GM19455 (cell line): ENCODE data around the gene CD99.

ENCODE experiments used
- ATAC-seq: cut with Tn5 transposase; IDR thresholded peaks from one replicate; pipeline ENCODE4 v1.9.1; 2021; ENCODE audit not compliant: unreplicated experiment

Gene CD99, protein sequence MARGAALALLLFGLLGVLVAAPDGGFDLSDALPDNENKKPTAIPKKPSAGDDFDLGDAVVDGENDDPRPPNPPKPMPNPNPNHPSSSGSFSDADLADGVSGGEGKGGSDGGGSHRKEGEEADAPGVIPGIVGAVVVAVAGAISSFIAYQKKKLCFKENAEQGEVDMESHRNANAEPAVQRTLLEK

DNA sequence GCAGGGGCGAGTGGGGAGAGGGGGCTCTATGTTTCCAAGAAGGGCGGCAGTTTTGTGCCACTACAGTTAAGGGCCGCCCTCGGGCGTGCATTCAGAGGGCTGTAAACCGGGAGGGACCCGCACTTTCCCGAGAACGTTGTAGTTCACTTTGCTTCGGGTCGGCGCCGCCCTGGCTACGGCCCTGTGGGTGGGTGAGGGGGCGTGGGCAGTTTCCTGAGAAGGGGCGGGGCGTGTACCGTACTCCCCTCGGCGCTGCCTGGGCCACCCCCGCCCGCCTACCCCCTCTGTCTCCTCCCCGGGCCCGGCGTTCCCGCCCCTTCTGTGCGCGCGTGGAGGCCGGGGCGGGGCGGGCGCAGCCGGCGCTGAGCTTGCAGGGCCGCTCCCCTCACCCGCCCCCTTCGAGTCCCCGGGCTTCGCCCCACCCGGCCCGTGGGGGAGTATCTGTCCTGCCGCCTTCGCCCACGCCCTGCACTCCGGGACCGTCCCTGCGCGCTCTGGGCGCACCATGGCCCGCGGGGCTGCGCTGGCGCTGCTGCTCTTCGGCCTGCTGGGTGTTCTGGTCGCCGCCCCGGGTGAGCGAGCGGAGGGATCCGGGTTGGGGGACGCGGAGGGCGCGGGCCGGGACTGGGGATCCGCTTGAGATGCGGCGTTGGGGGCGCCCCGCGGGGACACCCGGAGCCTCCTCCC lies at the start of gene CD99:
TSS of gene CD99 (plus strand) at position 440 of the 687 bp plus-strand sequence. CDS start at position 506, 66 bp downstream.
- peak; percentile 77 for ATAC-seq

GRCh38 chrX:2642146-2642545 lies 48.9 kb upstream of the CD99 start:
- no peak for ATAC-seq

- no peak for ATAC-seq
Measured at GRCh38 chrX:2642791-2643190, 48.3 kb upstream of the CD99 start.

- no peak for ATAC-seq
Measured at GRCh38 chrX:2643880-2644279, 47.2 kb upstream of the CD99 start.

- ATAC-seq = no peak
Measured at GRCh38 chrX:2645563-2645962, 45.5 kb upstream of the CD99 start.

DNA sequence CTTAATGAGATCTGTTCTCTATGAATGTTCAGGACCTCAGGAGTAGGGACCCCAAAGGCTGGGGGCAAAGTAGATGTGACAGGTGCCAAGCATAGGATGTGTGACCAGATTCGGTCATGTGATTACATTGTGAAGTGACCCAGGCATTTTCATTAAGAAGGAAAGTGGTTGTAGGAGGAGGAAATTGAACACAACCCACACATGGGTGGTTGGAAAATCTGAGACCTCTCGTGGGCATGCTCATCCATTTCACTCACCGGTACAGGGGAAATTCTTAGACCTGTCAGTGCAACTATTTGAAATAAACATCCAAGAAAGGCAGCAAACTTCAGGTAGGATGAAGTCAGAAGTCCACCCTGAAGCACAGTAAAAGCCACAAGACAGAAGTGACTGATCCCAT lies 43.5 kb upstream of the CD99 start:
- ATAC-seq = no peak

- no peak for ATAC-seq
Measured at GRCh38 chrX:2650037-2650436, 41.1 kb upstream of the CD99 start.

DNA sequence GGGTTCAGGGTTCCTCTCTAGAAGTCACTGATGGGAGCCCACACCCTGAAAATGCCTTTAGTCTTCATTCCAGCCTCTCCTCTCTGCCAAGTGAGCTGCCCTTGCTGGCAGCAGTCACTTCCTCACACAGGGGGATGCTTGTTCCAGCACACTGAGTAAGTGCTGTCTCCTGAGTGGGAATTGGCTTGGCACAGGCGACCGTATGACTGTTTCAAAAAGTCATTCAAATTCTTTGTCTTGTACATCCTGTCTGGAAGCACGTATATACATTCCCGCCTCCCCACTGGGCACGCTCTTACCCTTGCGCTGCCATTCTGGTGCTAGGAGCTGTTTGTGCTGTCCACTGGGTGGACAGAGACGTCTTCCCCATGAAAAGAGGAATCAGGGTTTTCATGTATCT lies 40.2 kb upstream of the CD99 start:
- no peak for ATAC-seq

GRCh38 chrX:2652106-2652505 lies 39.0 kb upstream of the CD99 start:
- no peak for ATAC-seq

- no peak for ATAC-seq
Measured at GRCh38 chrX:2654436-2655340, 36.4 kb upstream of the CD99 start.

DNA sequence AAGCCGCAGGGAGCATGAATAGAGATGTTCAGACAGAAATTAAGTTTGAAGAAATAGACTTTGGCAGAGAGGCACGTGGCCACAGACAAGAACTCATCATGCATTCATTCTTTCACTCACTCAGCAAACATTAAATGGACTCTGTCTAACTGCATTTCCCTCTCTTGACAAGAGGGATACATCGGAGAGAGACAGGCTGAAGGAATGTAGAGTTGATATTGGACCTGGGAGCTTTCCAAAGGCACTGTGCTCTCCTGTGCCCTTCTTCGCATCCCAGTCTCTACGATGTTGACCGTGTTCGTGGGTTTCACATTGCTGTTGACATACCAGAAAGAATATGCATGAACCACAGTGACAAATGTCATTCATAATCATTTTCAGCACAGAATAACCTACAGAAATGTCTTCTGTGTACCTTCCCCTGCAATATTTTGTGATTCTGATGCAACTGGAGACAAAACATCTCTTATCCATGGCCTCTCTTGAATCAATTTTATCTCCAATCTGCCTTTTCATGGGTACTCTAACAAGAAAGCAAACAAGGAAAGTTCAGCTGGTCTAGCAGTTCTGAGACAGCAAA lies 34.7 kb upstream of the CD99 start:
- no peak for ATAC-seq

GRCh38 chrX:2657532-2658113 lies 33.5 kb upstream of the CD99 start:
- no peak for ATAC-seq

DNA sequence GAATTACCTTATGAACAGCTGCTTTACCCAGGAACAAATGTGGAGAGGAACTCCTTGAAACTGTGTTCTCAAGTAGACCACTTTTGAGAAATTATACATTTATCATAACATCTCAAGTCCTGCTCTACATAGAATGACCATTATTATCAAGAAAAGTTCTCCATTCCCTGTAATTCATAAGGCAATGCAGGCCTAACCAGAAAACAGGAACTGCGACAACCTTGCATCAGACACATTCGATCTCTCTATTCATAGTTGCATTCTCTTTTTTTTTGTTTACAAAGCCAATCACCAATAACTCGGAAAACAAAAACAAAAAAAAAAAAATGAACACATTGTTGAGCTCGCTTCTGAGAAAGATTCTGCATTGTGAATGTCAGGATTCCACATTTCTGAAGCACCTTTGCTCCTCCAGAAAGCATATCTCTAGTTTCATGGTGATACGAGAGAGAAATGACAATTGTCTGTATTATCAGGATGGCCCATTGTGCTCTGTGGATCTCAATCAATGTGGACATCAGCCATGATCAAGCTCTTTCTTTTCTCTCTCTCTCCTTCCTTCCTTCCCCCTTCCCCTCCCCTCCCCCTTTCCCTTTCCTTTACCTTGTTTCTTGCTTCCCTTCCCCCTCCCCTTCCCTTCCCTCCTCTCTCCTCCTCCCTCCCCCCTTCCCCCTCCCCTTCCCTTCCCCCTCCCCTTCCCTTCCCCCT lies 32.4 kb upstream of the CD99 start:
- ATAC-seq = no peak

DNA sequence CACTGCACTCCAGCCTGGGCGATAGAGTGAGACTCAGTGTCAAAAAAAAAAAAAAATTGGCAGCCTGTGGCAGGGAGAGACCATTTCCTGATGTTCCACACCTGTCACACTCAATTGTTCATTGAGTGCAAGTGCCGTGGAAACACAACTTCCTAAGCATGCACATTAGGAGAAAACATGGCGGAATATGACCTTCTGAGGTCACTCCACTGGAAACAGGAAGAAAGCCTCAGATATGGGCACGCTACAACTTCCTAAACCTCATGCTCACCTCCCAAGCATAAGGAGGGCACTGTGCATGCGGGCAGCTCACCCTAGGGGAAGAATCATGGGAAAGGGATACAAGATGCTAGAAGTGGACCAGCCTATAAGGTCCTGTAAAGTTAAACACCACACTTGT lies 28.5 kb upstream of the CD99 start:
- no peak for ATAC-seq

- no peak for ATAC-seq
Measured at GRCh38 chrX:2664502-2664901, 26.6 kb upstream of the CD99 start.

GRCh38 chrX:2665387-2666304 lies 25.4 kb upstream of the CD99 start:
- no peak for ATAC-seq

- ATAC-seq = no peak
Measured at GRCh38 chrX:2666491-2666890, 24.6 kb upstream of the CD99 start.

GRCh38 chrX:2670978-2671377 lies 20.1 kb upstream of the CD99 start:
- no peak for ATAC-seq

- ATAC-seq = no peak
Measured at GRCh38 chrX:2672084-2672483, 19.0 kb upstream of the CD99 start.

- no peak for ATAC-seq
Measured at GRCh38 chrX:2673611-2674010, 17.5 kb upstream of the CD99 start.
